HG02759 (cell line): Measurements from ENCODE around the gene TRPT1.

Experiments used
- ATAC-seq: cut with Tn5 transposase; IDR thresholded peaks from one replicate; pipeline ENCODE4 v1.9.1; 2021; ENCODE audit warnings: mild to moderate bottlenecking, moderate library complexity; ENCODE audit not compliant: unreplicated experiment

The TRPT1 gene

GRCh38 chr11:64181506-64182411 lies 44.2 kb downstream of the TRPT1 start:
- no peak for ATAC-seq

GRCh38 chr11:64180891-64181290 lies 45.1 kb downstream of the TRPT1 start:
- ATAC-seq, result no peak

DNA sequence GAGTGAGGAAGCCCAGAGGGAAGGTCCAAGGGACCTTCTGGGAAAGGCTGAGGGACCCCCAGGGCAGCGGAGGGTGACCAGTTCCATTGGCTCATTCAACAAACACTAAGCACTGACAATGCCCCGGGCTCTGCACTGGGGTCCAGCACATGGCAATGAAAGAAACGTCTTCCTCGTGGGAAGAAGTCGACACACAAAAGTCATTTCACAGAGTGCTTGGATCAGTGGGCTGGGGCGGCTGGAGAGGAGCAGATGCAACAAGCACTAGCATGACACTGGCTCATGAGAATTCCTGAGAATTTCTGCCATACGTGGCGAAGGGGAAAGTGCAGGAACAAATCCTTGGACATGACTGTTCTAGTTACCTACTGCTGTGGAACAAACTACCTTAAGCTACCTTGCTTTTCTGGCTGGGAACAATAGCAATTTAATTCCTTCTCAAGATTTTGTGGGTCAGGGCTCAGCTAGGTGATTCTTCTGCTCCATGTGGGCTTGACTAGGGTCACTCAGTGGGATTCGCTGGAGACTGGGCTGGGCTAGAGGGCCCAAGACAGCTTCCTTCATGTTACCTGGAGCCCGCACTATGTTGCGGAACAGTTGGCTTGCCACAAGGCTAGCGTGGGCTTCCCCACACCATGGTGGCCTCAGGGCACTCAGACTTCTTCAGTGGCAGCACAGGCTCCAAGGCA lies 46.9 kb downstream of the TRPT1 start:
- no peak for ATAC-seq

DNA sequence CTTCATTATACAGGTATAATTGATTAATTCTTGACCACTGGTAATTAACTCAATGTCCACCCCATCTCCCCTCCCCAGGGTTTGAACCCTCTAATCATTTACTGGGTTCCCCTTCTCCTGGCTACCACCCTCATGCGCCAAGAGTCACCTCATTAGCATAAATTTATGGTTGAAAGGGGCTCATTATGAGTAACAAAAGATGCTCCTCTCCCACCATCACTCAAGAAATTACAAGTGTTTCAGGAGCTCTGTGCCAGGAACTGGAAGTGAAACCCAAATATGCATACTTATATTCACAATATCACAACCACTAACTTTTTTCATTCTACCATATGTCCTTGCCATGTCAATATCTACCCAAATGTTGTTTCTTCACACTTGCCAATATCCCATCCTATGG lies 47.8 kb downstream of the TRPT1 start:
- ATAC-seq, result no peak

DNA sequence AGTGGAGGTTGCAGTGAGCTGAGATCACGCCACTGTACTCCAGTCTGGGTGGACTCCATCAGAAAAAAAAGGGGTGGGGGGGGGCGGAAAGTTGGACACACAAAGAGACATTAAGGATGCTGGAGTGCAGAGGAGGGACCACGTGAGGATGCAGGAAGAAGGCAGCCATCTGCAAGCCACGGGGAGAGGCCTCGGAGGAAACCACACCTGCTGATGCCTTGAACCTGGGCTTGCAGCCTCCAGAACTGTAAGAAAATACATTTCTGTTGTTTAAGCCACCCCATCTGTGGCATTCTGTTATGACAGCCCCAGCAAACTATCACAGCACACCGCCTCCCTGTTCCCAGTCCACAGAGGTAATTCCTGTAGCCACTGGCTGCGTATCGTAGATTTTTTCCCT lies 49.2 kb downstream of the TRPT1 start:
- no peak for ATAC-seq
